Endothelial cell of hepatic sinusoid (primary cell): ENCODE measurements around the gene ANKMY1.

Experiments
- in situ Hi-C: cut with HindIII; loops from 2 replicates; pipeline ENCODE4 v1.10.0; 2017; ENCODE audit warnings: low sequenced_read_pairs

Gene ANKMY1

GRCh38 chr2:240430595-240430994, 127.2 kb downstream of the ANKMY1 start:
- in situ Hi-C loops, result no loop called here

GRCh38 chr2:240429872-240430491, 127.8 kb downstream of the ANKMY1 start:
- in situ Hi-C loops, result no loop called here
